T-helper 1 cell treated with Interleukin-12 subunit alpha and Interleukin-12 subunit beta and Interleukin-4 antibody, amounts not matched to agents 30 ng/mL and 1 ng/mL, for 36 hours (primary cell): ENCODE results near the gene LENG9. TPM values are rescaled to one million over a fixed set of nuclear protein-coding genes. Genes with fewer than 3 reads are reported as not detected.

Source experiments
- intact Hi-C: fragments of 100-400 bp; cut with micrococcal nuclease; formaldehyde crosslinking; loops from one replicate; pipeline ENCODE4 v1.15.1; 2024
- total RNA-seq: library from RNA; stranded (reverse); gene quantifications from 2 replicates; pipeline ENCODE4 v1.2.3, GENCODE V29; 2022

The LENG9 gene
- total RNA-seq, 1 donor from 2014 or later = 7.1 TPM

DNA sequence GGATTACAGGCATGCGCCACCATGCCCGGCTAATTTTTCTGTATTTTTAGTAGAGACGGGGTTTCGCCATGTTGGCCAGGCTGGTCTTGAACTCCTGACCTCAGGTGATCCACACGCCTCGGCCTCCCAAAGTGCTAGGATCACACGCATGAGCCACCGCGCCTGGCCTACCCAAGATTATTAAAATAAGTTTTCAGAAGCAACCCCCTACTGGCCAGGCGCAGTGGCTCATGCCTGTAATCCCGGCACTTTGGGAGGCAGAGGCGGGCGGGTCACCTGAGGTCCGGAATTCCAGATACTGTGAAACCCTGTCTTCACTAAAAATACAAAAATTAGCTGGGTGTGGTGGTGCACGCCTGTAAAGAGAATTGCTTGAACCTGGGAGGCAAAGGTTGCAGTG lies 17.2 kb downstream of the LENG9 start:
- intact Hi-C loops = loop anchor here (5.0 kb wide), 1 partner anchor 119 kb away; no protein-coding TSS in a partner anchor

DNA sequence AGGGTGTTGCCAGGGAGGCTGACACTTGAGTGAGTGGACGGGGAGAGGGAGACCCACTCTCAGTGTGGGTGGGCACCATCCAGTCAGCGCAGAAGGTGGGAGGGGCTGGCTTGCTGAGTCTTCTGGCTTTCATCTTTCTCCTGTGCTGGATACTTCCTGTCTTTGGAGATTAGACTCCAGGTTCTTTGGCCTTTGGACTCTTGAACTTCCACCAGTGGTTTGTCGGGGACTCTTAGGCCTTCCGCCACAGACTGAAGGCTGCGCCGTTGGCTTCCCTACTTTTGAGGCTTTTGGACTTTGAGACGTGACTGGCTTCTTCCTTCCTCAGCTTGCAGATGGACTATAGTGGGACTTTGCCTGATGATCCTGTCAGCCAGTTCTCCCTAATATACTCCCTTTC lies 18.8 kb downstream of the LENG9 start:
- intact Hi-C loops = loop anchor here (5.0 kb wide), 1 partner anchor 117 kb away; no protein-coding TSS in a partner anchor

DNA sequence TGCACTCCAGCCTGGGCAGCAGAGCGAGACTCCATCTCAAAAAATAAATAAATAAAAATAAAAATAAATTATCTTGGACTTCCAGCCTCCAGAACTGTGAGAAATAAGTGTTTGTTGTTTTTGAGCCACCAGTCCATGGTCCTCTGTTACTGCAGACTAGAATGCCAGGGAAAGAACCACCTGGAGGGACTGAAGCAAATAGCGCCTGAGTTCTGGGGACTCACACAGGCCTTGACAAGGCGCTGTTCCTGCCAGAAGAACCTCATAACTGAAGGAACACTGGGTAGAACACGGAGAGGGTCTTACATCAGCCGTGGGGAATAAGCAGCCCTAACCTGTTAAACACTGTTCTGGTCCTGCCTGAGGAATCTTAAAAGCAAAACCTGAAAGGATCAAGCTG lies 22.9 kb downstream of the LENG9 start:
- intact Hi-C loops = no loop called here

DNA sequence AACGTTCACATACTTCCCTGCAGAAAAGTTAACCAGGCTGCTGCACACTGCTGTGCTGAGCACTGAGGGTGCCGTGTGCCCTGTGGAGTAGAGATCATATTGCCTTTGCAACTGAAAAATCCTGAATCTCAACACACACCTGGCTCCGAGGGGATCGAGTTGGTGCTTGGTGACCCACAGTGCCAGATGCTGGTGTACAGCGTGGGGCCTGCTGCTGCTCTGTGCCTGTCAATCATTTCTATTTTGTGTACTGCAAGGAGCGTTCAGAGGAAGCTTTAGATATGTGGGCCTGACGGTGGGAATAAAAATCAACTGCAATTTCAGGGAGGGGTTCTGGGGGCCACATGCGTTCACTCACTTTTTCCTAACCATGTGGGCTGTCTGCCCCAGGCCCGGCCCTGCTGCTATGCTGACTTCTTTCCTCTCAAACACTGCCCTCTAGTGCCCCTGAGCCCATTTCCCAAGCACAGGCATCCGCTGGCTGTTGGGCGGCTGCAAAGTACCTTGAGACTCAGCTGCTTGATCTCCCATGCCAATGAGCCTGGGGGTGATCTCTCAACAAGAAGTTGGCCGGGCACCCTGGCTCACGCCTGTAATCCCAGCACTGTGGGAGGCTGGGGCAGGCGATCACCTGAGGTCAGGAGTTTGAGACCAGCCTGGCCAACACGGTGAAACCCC lies 24.3 kb downstream of the LENG9 start:
- intact Hi-C loops = no loop called here

DNA sequence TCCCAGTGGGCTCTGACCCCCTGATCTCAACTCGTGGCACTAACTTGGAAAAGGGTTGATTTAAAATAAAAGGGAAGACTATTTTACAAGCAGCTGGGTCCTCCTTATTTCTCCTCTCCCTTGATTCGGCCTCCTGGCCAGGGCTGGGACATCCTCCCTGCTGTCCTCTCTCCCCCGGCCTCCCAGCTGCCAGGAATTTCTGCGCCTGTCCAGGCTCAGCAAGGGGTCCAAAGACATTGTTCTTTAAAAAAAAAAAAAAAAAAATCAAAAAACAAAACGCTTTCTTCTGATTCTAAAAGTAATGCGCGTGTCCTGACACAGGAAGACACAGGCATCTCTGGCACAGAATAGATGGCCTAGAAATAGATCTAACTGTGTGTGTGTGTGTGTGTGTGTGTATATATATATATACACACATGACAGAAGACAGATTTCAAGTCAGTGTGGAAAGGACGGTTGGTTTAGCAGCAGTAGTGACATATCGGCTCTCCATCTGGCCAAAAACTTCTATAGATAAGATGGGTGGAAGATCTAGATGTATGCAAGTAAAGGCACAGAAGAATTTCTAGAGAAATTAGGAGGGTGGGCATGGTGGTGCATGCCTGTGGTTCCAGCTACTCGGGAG lies 26.8 kb downstream of the LENG9 start:
- intact Hi-C loops = no loop called here

DNA sequence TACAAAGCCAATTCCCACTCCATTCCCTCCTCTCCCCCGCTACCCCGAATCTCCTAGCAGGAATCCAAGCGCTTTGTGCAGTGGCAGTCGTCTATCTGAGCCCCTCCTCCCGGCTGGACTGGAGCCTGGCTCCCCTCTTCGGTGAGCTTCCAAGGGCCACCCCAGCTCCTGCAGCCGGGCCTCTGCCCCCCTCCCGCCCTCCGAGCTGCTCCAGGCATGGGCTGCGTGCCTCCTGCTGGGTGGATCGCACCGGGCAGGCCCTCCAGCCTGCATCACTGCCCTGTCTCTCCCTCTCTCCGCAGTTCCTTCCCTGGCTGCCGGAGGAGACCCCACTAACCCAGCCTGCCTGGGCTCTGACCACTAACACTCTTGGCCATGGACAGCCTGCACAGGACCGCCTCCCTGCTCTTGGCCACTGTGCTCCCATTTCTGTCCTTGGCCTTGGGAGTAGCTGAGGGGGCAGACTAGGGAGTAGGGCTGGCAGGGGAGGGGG lies 27.5 kb downstream of the LENG9 start:
- intact Hi-C loops = no loop called here

DNA sequence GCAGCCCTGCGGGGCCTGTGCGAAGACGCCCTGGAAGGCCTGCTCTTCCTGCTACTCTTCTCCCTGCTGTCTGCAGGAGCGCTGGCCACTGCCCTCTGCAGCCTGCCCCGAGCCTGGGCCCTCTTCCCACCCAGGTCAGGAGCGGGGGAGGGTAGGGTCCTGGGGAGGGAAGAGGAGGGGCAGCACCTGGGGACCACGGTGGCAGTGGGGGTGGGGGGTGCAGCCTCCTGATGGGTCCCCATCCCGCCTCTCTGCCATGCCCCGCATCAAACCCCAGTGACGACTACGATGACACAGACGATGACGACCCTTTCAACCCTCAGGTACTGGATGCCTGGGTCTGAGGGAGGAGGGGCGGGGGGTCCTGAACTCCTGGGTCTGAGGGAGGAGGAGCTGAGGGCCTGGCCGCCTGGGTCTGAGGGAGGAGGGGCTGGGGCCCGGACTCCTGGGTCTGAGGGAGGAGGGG lies 28.0 kb downstream of the LENG9 start:
- intact Hi-C loops = no loop called here

DNA sequence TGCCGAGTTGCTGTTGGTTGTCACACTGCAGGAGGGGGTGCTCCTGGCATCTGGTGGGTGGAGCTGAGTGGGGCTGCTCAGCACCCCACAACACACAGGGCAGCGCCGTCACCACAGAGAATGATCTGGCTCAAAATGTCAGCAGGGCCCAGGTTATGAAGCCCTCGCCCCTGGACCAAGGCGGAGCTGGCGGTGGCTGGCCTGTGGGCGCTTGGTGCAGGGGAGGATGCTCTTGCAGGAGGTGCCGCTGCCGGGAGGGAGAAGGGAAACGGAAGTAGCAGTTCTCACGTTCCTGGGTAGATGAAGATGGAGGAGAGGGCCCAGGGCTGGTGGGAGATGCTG lies 28.7 kb downstream of the LENG9 start:
- intact Hi-C loops = no loop called here

DNA sequence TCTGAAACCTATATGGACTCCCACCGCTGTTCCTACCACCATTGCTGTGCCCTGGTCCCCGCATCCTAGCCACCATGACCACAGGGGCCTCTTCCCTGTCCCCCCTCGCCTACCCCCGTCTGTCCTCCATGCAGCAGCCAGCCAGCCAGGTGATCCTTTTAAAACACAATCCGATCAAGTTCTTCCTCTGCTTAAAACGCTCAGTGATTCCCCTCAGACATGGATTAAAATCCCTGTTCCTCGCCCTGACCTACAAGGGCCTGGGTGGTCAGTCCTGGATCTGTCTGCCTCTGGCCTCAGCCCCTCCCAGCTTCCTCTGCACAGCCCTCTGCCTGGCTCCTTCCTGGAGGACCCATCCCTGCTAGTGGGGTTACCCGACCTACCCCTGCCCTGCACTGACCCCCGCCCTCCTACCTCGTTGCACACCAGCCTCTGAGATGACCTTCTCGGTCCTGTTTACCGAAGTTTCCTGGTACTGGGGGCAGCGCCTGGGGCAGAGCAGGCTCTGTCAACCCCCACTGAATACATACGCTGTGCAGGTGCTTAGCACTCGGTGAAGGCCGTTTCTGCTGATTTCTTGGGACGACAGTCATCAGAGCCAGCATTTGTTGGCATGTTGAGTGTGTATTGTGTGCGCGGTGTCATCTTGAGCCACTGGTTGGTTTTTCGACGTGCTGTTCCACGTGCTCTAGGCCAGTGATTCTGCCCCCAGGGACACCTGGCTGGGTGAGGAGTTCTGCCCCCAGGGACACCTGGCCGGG lies 29.3 kb downstream of the LENG9 start:
- intact Hi-C loops = no loop called here

DNA sequence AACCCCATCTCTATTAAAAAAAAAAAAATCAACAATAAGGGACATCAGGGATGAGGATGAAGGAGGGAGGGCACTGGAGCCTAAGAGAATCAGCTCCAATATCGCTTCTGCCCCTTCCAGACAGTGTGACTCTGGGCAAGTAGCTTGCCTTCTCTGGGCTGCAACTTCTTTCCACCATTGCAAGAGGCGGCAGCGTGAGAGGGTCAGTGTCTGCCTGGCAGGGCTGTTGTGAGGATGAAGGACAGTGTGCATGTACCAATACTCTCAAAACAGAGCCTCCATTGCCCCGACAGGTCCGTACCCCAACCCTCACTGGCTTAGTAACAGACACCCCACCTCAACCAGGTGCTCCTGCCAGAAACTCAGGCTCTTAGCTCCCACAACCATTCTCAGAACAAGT lies 29.9 kb downstream of the LENG9 start:
- intact Hi-C loops = no loop called here

DNA sequence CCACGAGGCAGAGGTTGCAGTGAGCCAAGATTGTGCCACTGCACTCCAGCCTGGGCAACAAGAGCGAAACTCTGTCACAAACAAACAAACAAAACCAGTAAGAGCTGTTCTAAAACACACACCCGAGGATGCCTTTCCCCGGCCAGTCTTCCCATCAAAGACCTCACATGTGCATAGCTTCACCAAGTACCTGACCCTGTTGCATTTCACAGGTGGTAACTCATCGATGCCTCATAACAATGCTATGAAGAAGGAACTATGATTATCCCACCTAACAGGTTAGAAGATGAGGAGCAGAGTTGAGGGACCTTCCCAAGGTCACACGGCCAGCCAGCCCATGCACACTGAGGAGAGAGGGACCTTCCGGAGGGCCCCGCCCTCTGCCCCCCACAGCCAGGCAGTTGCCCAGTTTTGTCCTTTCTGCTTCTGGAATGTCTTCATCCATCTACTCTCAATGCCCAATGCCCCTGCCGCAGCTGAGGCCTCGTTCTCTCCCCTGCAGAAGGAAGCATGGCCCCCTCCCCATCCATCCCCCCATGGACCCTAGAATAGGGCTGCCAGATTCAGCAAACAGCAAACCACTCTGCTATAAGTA lies 31.3 kb downstream of the LENG9 start:
- intact Hi-C loops = no loop called here

DNA sequence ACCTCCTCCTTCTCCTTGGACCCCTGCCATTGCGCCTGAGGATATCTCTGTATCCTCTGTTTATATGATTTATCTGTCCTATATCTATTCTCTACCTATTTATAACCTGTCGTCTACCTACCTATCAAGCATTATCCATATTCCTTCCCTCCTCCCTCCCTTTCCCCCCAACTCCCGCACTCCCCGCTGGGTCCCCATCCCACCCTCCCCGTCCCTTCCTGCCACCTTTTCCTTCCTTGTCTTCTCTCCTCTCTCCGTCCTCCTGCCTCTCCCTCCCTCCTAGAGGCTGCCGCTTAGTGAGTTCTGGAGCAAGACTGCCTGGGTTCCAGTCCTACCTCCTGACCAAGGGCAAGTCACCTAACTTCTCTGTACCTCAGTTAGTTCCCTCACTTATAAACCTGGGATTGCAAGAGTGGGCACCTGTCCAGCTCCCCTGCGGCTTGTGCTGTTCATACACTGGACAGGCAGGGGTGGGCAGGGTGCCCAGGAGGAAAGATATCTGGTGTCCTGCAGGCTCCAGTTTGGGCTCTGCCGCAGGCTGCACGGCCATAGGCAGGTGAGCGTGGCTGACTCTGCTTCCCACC lies 32.2 kb downstream of the LENG9 start:
- intact Hi-C loops = loop anchor here (1.0 to 2.0 kb wide), 2 partner anchors 17 to 33 kb away; partner anchors contain the start of gene LENG8

DNA sequence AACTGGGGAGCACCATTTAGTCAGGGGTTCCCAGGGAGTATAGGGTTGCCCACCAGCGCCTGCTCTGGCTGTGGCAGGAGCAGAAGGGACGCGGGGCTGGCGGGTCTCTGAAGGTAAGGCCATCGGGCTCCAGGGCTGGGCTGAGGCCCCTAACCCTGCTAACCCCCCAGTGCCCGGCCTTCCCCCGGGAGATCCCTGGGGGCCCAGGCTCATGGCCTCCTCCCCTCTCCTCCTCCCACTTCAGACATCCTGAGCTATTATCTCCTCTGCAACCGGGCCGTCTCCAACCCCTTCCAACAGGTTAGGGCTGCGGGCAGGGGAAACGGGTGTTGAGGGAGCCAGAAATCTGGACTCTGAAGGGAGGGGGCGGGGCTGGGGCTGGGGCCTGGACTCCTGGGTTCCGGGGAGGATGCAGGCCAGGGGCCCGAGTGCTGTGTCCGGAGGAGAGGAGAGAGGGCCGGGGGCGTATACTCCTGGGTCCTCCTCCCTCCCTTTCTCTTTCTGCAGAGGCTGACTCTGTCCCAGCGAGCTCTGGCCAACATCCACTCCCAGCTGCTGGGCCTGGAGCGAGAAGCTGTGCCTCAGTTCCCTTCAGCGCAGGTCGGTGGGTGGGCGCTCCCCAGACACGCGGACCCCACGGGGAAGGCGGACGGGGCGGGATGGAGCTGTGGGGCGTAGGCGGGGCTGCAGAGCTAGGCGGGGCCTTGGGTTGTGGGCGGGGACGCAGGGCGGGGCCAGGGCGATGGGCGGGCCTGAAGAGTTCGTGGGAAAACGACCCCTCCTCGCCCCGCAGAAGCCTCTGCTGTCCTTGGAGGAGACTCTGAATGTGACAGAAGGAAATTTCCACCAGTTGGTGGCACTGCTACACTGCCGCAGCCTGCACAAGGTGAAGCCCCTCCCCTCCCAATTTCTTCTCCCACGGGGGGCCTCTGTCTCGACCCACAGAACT lies 33.0 kb downstream of the LENG9 start:
- intact Hi-C loops = loop anchor here (1.0 to 2.0 kb wide), 2 partner anchors 18 to 34 kb away; partner anchors contain the start of gene LENG8

DNA sequence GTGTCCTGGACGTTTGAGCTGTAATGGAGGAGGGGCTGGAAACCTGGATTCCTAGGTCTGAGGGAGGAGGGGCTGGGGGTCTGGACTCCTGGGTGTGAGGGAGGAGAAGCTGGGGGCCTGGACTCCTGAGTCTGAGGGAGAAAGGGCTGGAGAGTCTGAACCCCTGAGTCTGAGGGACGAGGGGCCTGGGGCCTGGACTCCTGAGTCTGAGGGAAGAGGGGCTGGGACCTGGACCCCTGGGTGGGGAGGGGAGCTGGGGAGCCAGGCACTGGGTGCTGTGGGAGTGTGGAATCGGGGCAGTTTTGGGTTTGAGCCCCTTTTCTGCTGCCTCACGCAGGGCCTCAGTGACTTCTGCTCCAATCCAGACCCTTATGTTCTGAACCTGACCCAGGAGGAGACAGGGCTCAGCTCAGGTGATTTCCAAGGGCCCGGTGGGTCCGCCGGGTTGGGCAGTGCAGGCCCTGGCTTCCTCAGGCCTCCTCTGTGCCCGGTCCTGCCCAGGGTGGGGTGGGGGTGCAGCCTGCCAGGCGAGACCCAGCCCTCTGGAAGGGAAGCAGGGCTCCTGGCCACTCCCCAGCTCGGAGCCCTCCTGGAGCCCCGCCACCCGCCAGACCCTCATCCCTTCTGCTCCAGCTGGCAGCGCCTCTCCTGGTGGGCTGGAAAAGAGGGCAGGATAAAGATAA lies 33.9 kb downstream of the LENG9 start:
- intact Hi-C loops = loop anchor here (2.0 kb wide), 1 partner anchor 19 kb away; the partner anchor contains the start of gene LENG8

DNA sequence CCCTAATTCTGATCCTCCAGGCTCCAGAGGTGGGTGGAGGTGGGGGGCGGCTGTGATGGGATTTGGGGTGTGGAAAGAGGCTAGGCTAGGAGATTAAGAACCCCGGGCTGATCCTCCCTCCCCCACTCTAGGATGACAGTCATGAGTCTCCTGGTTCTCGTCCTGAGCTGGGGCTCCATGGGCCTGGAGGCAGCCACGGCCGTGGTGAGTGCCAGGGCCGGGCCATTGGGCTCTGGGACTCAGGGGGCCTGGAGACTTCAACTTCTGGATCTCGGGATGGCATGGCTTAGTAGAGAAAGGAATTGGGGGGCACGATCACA lies 34.4 kb downstream of the LENG9 start:
- intact Hi-C loops = no loop called here

DNA sequence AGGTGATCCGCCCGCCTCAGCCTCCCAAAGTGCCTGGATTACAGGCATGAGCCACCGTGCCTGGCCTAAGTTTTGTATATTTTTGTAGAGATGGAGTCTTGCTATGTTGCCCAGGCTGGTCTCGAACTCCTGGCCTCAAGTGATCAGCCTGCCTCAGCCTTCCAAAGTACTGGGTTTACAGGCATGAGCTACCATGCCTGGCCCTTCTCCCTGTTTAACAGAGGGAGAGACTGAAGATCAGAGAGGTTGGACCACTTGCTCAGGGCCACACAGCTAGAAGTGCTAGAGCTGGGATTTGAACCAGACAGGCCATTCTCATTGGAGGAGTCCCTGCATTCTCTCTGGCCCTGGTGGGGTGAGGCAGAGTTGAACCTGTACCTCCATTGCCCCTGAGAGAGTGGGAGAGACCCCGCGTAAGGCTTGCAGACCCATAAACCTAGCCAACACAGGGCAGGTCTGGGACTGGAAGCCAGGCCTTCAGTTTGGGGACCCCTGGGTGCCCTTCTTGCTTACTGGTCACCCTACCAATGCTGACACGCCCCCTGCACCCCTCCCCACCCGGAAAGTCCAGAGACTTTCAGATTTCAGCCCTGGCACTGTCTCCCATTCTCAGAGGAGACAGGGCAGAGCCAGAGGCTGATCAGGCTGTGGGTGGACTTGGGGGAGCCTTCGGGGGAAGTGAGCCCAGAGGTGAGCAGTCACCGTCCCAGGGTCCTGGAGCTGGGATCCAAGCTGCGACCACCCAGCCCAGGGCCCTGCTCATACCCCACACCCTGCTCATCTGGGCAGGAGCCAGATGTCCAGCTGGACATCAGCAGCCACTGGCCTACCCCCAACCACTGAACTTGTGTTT lies 35.0 kb downstream of the LENG9 start:
- intact Hi-C loops = no loop called here

DNA sequence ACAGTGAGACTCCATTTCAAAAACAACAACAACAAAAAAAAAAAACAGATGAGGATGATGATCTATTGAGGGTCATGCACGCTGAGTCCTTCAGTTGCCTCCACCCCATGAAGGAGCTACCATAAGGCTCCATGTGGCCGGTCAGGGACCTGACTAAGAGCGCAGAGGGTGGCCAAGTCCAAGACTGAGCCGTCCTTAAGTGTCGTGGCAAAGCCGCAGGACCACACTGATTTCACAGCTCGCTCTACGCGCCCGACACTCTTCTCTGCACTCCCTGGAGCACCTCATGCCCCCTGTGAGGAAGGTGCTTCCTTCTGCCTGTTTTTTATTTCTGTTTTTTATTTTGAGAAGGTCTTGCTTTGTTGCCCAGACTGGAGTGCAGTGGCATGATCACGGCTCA lies 36.0 kb downstream of the LENG9 start:
- intact Hi-C loops = no loop called here

DNA sequence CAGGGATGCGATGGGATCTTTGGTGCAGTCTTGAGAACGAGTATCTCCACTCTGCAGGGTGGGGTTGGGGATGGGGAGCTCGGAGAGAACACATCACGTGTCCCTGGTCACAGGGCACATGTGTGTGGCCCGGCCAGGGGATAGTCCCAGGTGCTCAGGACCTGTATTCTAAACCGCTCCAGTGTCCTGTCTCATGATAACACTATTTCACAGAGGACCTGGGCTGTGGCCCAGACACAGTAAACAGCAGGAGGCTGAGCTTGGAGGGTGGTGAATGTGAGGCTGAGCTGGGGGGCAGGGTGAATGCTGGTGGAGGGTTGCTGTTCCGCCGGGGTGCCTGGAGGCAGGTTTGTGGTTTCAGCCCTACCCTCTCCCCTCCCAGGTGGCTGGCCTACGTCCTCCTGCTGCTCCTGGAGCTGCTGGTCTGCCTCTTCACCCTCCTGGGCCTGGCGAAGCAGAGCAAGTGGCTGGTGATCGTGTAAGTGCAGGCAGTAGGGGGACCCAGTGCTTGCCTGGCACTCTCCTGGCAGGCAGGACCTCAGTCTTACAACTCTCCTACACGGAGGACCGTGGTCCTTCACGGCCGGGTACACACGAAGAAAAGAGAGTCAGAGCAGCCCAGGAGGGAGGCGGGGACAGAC lies 37.2 kb downstream of the LENG9 start:
- intact Hi-C loops = no loop called here
